T47D (cell line): ENCODE data around the gene NOXA1.
"Not testable (repeated sequence)": the region's sequence is repeated elsewhere in the genome, so short reads cannot be mapped to it uniquely, and the experiment has no call there.

Experiments
- DNase-seq, 2 experiments: peaks; one replicate each; pipeline versions ENCODE4 v3.0.0 to v3.0.0-alpha.2; 2011 to 2012; ENCODE audit warnings: low read depth in 1 of 2, low spot score in 1 of 2
- JUND ChIP-seq: IDR thresholded peaks from 2 replicates; pipeline ENCODE4 v1.6.1; 2012; ENCODE audit warnings: low read depth
- in situ Hi-C: cut with HindIII; loops from 2 replicates; pipeline ENCODE4 v1.10.0; 2016; ENCODE audit warnings: low sequenced_read_pairs, low pct_unique_long_range_greater_than_20kb

The NOXA1 gene, protein sequence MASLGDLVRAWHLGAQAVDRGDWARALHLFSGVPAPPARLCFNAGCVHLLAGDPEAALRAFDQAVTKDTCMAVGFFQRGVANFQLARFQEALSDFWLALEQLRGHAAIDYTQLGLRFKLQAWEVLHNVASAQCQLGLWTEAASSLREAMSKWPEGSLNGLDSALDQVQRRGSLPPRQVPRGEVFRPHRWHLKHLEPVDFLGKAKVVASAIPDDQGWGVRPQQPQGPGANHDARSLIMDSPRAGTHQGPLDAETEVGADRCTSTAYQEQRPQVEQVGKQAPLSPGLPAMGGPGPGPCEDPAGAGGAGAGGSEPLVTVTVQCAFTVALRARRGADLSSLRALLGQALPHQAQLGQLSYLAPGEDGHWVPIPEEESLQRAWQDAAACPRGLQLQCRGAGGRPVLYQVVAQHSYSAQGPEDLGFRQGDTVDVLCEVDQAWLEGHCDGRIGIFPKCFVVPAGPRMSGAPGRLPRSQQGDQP

GRCh38 chr9:137422604-137423513, at the start of gene NOXA1, which contains the start of gene EXD3:
NOXA1 (plus strand) TSS chr9:137423393; CDS start chr9:137423530, 137 bp downstream.
EXD3 (minus strand) TSS chr9:137423162; CDS start chr9:137395357, 27,805 bp downstream.
- TF ChIP-seq JUND: no peak
- peak; percentile 87 to 98 for DNase-seq
- in situ Hi-C loops: no loop called here

- in situ Hi-C loops: no loop called here
- TF ChIP-seq JUND: no peak
- no peak for DNase-seq
Measured at GRCh38 chr9:137373611-137373980, 49.6 kb upstream of the NOXA1 start.

GRCh38 chr9:137374131-137374845, 48.9 kb upstream of the NOXA1 start:
- in situ Hi-C loops: no loop called here
- TF ChIP-seq JUND: no peak
- DNase-seq: no peak

DNA sequence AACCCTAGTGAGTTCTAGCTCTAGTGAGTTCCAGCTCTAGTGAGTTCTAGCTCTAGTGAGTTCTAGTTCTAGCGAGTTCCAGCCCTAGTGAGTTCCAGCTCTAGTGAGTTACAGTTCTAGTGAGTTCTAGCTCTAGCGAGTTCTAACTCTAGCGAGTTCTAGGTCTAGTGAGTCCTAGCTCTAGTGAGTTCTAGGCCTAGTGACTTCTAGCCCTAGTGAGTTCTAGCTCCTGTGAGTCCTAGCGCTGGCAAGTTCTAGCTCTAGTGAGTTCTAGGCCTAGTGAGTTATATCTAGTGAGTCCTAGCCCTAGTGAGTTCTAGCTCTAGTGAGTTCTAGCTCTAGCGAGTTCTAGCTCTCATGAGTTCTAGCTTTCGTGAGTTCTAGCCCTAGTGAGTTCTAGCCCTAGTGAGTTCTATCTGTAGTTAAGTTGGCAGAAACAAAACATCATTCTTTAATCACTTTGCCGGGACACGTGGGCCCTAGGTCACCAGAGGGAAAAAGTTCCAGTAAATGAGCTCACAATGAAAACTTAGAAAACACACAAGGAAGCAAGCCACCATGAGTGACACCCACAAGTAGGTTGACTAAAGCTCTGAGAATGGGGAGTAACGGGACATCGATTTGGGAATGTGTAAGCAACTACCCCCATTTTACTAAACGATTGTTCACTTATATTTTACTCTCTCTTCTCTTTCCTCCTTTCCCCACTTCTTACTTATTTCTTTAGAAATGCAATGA, 47.7 kb upstream of the NOXA1 start:
- in situ Hi-C loops: no loop called here
- no peak for DNase-seq
- no peak for TF ChIP-seq JUND

GRCh38 chr9:137376386-137376785, 46.8 kb upstream of the NOXA1 start:
- in situ Hi-C loops: no loop called here
- no peak for TF ChIP-seq JUND
- no peak for DNase-seq

DNA sequence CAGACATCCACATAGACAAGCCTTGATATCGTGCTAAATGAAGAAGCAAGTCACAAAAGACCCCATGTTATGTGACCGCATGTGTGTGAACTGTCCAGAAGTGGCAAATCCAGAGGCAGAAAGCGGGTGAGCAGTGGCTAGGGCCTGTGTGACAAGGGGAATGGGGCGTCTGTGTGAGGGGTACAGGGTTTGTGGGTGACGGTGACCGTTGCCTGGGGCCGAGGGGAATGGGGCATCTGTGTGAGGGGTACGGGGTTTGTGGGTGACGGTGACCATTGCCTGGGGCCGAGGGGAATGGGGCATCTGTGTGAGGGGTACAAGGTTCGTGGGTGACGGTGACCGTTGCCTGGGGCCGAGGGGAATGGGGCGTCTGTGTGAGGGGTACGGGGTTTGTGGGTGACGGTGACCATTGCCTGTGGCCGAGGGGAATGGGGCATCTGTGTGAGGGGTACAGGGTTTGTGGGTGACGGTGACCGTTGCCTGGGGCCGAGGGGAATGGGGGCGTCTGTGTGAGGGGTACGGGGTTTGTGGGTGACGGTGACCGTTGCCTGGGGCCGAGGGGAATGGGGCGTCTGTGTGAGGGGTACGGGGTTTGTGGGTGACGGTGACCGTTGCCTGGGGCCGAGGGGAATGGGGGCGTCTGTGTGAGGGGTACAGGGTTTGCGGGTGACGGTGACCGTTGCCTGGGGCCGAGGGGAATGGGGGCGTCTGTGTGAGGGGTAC, 44.3 kb upstream of the NOXA1 start:
- in situ Hi-C loops, DNase-seq: not testable (repeated sequence)

GRCh38 chr9:137379761-137380161, 43.4 kb upstream of the NOXA1 start:
- DNase-seq: no peak
- in situ Hi-C loops: no loop called here
- TF ChIP-seq JUND: no peak

DNA sequence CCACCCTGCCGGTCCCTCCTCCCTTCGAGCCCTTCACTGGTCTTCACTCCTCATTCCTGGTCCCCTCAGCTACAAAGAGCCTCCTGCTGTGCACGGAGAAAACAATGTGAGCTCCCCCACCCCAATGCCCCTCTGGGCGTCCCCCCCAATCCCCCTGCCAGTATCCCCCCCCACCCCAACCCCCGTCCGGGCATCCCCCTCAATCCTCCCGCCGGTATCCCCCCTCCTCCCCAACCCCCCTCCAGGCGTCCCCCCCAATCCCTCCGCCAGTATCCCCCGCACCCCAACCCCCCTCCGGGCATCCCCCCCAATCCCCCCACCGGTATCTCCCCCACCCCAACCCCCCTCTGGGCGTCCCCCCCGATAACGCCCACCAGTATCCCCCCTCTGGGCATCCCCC, 43.0 kb upstream of the NOXA1 start:
- no peak for TF ChIP-seq JUND
- no peak for DNase-seq
- in situ Hi-C loops: no loop called here

DNA sequence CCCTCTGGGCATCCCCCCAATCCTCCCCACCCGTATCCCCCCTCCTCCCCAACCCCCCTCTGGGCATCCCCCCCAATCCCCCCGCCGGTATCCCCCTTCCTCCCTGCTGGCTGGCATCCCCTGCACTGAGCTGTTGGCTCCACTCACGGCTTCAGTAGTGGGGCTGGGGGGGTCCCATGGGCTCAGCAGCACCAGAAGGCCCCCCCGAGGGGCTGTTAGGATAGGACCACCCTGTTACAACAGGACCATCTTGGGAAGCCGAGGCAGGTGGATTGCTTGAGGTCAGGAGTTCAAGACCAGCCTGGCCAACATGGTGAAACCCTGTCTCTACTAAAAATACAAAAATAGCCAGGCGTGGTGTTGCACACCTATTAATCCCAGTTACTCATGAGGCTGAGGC, 42.6 kb upstream of the NOXA1 start:
- no peak for DNase-seq
- no peak for TF ChIP-seq JUND
- in situ Hi-C loops: no loop called here

- in situ Hi-C loops: no loop called here
- no peak for TF ChIP-seq JUND
- no peak for DNase-seq
Measured at GRCh38 chr9:137381501-137382443, 41.4 kb upstream of the NOXA1 start.
